ENCODE data around the gene NFATC2. TPM values are rescaled to one million over a fixed set of nuclear protein-coding genes. Genes with fewer than 3 reads are reported as not detected.

Gene NFATC2
- total RNA-seq, 1 donor from 2014 or later: 1.9 TPM

GRCh38 chr20:51424270-51425117, 118.0 kb downstream of the NFATC2 start:
- Mint-ChIP-seq H3K9me3 (no peaks in the 10 kb centered on the region), H3K4me1 (peaks cover 50% of the 10 kb centered on the region), H3K27me3 (ENCODE audit: low read depth) (no peaks in the 10 kb centered on the region), H3K27ac (ENCODE audit: unreplicated experiment) (peak overlapping the region; percentile 82), H3K4me3 (no peak overlapping the region), H3K36me3 (ENCODE audit: low read depth) (no peaks in the 10 kb centered on the region)
- TF ChIP-seq CTCF (conservative IDR thresholded peaks at IDR 0.05): no peak
- no peak for DNase-seq (ENCODE audit: low read depth, low spot score)

GRCh38 chr20:51423810-51424209, 118.7 kb downstream of the NFATC2 start:
- no peak for DNase-seq (ENCODE audit: low read depth, low spot score)
- Mint-ChIP-seq H3K27ac (ENCODE audit: unreplicated experiment) (no peak overlapping the region), H3K4me1 (peaks cover 50% of the 10 kb centered on the region), H3K36me3 (ENCODE audit: low read depth) (no peaks in the 10 kb centered on the region), H3K27me3 (ENCODE audit: low read depth) (no peaks in the 10 kb centered on the region), H3K9me3 (no peaks in the 10 kb centered on the region), H3K4me3 (no peak overlapping the region)
- no peak for TF ChIP-seq CTCF (conservative IDR thresholded peaks at IDR 0.05)

GRCh38 chr20:51423290-51423667, 119.2 kb downstream of the NFATC2 start:
- no peak overlapping the region for H3K4me3 Mint-ChIP-seq
- no peaks in the 10 kb centered on the region for H3K36me3 Mint-ChIP-seq (ENCODE audit: low read depth)
- no peak for TF ChIP-seq CTCF (conservative IDR thresholded peaks at IDR 0.05)
- no peak for DNase-seq (ENCODE audit: low read depth, low spot score)
- H3K4me1 Mint-ChIP-seq: peaks cover 45% of the 10 kb centered on the region
- H3K27ac Mint-ChIP-seq (ENCODE audit: unreplicated experiment): no peak overlapping the region
- no peaks in the 10 kb centered on the region for H3K27me3 Mint-ChIP-seq (ENCODE audit: low read depth)
- no peaks in the 10 kb centered on the region for H3K9me3 Mint-ChIP-seq

DNA sequence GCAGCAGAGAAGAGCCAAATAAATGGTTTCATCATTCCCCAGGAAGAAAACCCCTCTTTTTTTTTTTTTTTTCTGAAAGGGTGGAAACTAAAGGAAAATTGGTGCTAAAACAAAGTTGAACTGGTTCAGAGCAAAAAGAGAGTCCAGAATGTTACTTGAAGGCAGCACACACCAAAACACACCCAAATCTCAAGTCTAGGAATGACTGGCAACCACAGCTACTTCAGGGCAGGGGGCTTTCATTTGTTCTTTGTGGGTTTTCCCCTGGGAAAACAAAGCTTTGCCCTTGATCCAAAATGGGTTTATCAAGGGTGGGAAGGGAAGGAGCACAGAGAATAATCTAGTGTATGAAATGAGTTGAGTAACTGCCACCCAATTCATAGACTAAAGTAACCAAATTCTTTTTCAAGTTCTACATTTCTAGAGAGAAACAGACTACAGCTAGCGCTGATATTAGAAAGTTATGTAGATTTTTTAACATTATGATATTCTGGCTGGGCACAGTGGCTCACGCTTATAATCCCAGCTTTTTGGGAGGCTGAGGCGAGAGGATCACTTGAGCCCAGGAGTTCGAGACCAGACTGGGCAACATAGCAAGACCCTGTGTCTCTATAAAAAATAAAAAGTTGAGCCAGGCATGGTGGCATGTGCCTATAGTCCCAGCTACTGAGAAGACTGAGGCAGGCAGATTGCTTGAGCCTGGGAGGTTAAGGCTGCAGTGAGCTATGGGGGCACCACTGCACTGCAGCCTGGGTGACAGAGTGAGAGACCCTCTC, 119.8 kb downstream of the NFATC2 start:
- TF ChIP-seq CTCF (conservative IDR thresholded peaks at IDR 0.05): no peak
- H3K27me3 Mint-ChIP-seq (ENCODE audit: low read depth): no peaks in the 10 kb centered on the region
- no peak overlapping the region for H3K27ac Mint-ChIP-seq (ENCODE audit: unreplicated experiment)
- H3K4me1 Mint-ChIP-seq: peaks cover 39% of the 10 kb centered on the region
- H3K4me3 Mint-ChIP-seq: no peak overlapping the region
- no peaks in the 10 kb centered on the region for H3K9me3 Mint-ChIP-seq
- H3K36me3 Mint-ChIP-seq (ENCODE audit: low read depth): no peaks in the 10 kb centered on the region
- no peak for DNase-seq (ENCODE audit: low read depth, low spot score)

DNA sequence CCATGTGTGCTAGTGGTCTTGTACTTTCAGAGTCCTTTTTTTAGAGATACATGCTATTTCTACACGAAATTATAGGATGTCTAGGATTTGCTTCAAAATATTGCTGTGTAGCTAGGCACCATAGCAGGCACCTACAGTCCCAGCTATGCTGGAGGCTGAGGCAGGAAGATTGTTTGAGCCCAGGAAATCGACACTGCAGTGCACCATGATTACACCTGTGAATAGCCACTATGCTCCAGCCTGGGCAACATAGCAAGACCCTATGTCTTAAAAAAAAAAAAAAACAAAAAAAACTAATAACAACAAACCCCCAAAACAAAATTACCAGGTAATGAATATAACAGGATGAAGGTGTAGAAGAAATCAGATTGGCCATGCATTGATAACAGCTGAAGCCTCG, 121.7 kb downstream of the NFATC2 start:
- DNase-seq (ENCODE audit: low read depth, low spot score): no peak
- TF ChIP-seq CTCF (conservative IDR thresholded peaks at IDR 0.05): no peak
- Mint-ChIP-seq H3K27ac (ENCODE audit: unreplicated experiment) (no peak overlapping the region), H3K9me3 (no peaks in the 10 kb centered on the region), H3K4me1 (peaks cover 35% of the 10 kb centered on the region), H3K36me3 (ENCODE audit: low read depth) (no peaks in the 10 kb centered on the region), H3K27me3 (ENCODE audit: low read depth) (no peaks in the 10 kb centered on the region), H3K4me3 (no peak overlapping the region)
